ENCODE measurements around the gene MAPK10. TPM values are rescaled to one million over a fixed set of nuclear protein-coding genes. Genes with fewer than 3 reads are reported as not detected.

MAPK10 gene
- total and polyA plus RNA-seq, 2 experiments from 2014 or later, result 3.6 to 8.1 TPM

GRCh38 chr4:86381431-86381830 is 21.6 kb upstream of the MAPK10 start (continued):
- TF ChIP-seq ZNF331 (CRISPR knock-in tag; IDR thresholded peaks at IDR 0.05; ENCODE audit: low read depth), result no peak
- no peak for TF ChIP-seq CREB1 (CRISPR knock-in tag; IDR thresholded peaks at IDR 0.05; ENCODE audit: low read depth)
- TF ChIP-seq ZNF114 (CRISPR knock-in tag; IDR thresholded peaks at IDR 0.05), result no peak
- no peak for TF ChIP-seq NANOG (IDR thresholded peaks at IDR 0.05; ENCODE audit: borderline replicate concordance)

- Histone ChIP-seq H4K20me1 (replicated peaks; ENCODE audit: insufficient read depth) (no peaks in the 10 kb centered on the region), H3F3A (replicated peaks; ENCODE audit: low read depth) (no peaks in the 10 kb centered on the region), H3K36me3 (ENCODE audit: insufficient read depth) (peaks cover 10% of the 10 kb centered on the region), H2AFZ (no peak overlapping the region), H3K79me2 (replicated peaks; ENCODE audit: insufficient read depth) (no peaks in the 10 kb centered on the region), H3K9me2 (ENCODE audit: insufficient read depth) (0 out of 2 replicates have a peak, but pooled peaks cover 3% of the 10 kb centered on the region), H3K4me2 (no peak overlapping the region), H3K27ac (ENCODE audit: low read depth) (no peak overlapping the region), H3K4me1 (ENCODE audit: insufficient read depth) (no peaks in the 10 kb centered on the region), H3K4me3 (no peak overlapping the region), H3K27me3 (ENCODE audit: insufficient read depth) (no peaks in the 10 kb centered on the region)
- no peak overlapping the region for H3K4me3 Mint-ChIP-seq
- H3K9me3 Mint-ChIP-seq, result peaks cover 36% of the 10 kb centered on the region
- H3K27ac Mint-ChIP-seq, result no peak overlapping the region
- TF ChIP-seq ZNF462 (CRISPR knock-in tag; IDR thresholded peaks at IDR 0.05), result no peak
- TF ChIP-seq EZH2phosphoT487 (IDR thresholded peaks at IDR 0.05; ENCODE audit: unreplicated experiment), result no peak
- no peak for TF ChIP-seq POLR2AphosphoS5 (IDR thresholded peaks at IDR 0.05; ENCODE audit: low read depth)
- TF ChIP-seq REST (IDR thresholded peaks at IDR 0.05; ENCODE audit: unreplicated experiment), result no peak
- TF ChIP-seq ETS1 (IDR thresholded peaks at IDR 0.05), result no peak
- TF ChIP-seq JUNB (IDR thresholded peaks at IDR 0.05; ENCODE audit: unreplicated experiment), result no peak
- TF ChIP-seq NANOG (IDR thresholded peaks at IDR 0.05; ENCODE audit: borderline replicate concordance), result no peak
- no peak for TF ChIP-seq EZH2 (IDR thresholded peaks at IDR 0.05; ENCODE audit: low read depth, unreplicated experiment)
- TF ChIP-seq CTCF (conservative IDR thresholded peaks at IDR 0.05; ENCODE audit: low read depth in 2 of 2), result no peak
- TF ChIP-seq STAT1 (IDR thresholded peaks at IDR 0.05; ENCODE audit: unreplicated experiment), result no peak
- TF ChIP-seq ZNF331 (CRISPR knock-in tag; IDR thresholded peaks at IDR 0.05; ENCODE audit: low read depth), result no peak
- DNase-seq (ENCODE audit: low spot score) (no peak), ATAC-seq (no peak)
- peaks cover 31% of the 10 kb centered on the region for H3K36me3 Mint-ChIP-seq (ENCODE audit: low read depth)
- H3K4me1 Mint-ChIP-seq, result no peaks in the 10 kb centered on the region
- H3K27me3 Mint-ChIP-seq (ENCODE audit: insufficient read depth, low read depth, poor library complexity), result peaks cover 2% of the 10 kb centered on the region
These were observed 20.4 kb upstream of the MAPK10 start for GRCh38 chr4:86380181-86380724.

All from GM23338 (cell line).